NCI-H1436 treated with DMSO at 0.1 percent for 48 hours (cell line): Measurements from ENCODE around the gene RNASEH2A.
"Not testable (repeated sequence)": the region's sequence is repeated elsewhere in the genome, so short reads cannot be mapped to it uniquely, and the experiment has no call there.

Experiments
- DNase-seq: peaks from one replicate; lab custom pipeline; 2025; lab: John Stamatoyannopoulos, UW

Gene RNASEH2A

DNA sequence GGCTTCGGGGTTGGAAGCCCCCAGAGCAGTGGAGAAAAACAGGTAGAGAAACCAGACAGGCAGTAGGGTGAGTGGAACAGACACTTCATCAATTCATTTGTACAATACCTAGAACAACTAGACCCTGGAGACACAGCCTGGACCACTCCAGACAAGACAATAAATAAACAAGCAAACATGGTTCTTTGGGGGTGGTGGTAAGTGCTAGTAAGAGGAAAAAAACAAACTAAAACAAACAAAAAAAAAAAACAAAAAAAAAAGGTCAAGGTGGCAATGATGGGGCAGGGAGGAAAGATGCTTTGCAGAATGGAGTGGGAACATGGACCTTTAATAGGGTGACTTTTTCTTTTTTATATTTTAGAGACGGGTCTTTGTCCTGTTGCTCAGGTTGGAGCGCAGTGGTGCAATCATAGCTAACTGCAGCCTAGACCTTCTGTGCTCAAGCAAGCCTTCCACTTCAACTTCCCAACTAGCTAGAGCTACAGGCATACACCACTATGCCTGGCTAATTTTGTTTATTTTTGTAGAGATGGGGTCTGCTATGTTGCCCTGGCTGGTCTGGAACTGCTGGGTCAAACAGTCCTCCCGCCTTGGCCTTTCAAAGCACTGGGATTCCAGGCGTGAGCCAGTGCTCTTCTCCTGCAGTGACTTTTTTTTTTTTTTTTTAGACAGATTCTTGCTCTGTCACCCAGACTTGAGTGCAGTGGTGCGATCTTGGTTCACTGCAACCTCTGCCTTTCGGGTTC, 12.0 kb upstream of the RNASEH2A start:
- no peak for DNase-seq

- no peak for DNase-seq
Observed at GRCh38 chr19:12794971-12795381, 11.4 kb upstream of the RNASEH2A start.

- no peak for DNase-seq
Observed at GRCh38 chr19:12796146-12797071, 10.0 kb upstream of the RNASEH2A start.

GRCh38 chr19:12797141-12797587, 9.2 kb upstream of the RNASEH2A start:
- no peak for DNase-seq

DNA sequence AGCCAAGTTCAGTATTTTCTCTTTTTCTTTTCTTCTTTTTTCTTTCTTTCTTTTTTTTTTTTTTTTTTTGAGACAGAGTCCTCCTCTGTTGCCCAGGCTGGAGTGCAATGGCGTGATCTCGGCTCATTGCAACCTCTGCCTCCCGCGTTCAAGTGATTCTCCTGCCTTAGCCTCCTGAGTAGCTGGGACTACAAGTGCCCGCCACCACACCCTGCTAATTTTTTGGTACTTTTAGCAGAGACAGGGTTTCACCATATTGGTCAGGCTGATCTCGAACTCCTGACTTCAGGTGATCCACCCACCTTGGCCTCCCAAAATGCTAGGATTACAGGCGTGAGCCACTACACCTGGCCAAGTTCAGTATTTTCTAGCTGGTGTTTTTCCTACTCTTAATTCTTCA, 8.8 kb upstream of the RNASEH2A start:
- DNase-seq = not testable (repeated sequence)

DNA sequence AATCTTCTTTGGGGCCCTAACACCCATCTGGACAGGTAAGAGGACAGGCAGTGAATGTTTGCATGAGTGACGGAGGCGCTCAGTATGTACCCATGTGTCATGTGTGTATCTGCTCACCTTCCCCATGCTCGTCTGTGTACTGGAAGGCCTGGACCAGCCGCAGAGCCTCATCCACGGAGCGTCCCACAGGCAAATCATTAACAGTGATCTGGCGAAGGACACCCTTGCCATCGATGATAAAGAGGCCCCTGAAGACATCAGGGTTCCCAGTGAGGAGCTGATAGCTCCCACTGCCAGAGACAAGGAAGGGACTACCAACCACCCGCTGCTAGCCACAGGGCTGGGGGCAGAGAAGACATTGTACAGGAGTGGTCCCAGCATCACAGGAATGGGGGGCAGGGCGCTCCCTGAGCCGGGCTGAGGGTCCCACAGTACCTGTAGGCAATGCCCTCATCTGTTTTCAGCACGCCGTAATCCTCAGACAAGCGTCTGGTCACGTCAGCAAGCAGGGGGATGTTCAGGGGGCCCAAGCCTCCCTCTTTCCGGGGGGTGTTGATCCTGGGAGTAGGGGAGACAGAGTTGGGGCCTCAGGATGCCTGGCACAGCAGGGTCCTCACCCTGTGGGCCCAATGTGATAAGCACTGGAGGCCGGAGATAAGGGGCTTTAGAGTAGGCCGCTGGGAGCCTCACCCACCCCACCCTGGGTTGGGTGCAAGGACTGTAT, 6.5 kb upstream of the RNASEH2A start:
- no peak for DNase-seq

- no peak for DNase-seq
Observed at GRCh38 chr19:12800466-12800770, 6.0 kb upstream of the RNASEH2A start.

- DNase-seq = no peak
Observed at GRCh38 chr19:12800923-12801465, 5.4 kb upstream of the RNASEH2A start.

- DNase-seq = no peak
Observed at GRCh38 chr19:12801466-12802266, 4.7 kb upstream of the RNASEH2A start, which contains the start of the genes PRDX2 and THSD8. Gene PRDX2 (minus strand): TSS chr19:12801800. CDS start chr19:12801261, 539 bp downstream. Gene THSD8 (plus strand): TSS chr19:12802069. CDS start chr19:12802072, 3 bp downstream.

DNA sequence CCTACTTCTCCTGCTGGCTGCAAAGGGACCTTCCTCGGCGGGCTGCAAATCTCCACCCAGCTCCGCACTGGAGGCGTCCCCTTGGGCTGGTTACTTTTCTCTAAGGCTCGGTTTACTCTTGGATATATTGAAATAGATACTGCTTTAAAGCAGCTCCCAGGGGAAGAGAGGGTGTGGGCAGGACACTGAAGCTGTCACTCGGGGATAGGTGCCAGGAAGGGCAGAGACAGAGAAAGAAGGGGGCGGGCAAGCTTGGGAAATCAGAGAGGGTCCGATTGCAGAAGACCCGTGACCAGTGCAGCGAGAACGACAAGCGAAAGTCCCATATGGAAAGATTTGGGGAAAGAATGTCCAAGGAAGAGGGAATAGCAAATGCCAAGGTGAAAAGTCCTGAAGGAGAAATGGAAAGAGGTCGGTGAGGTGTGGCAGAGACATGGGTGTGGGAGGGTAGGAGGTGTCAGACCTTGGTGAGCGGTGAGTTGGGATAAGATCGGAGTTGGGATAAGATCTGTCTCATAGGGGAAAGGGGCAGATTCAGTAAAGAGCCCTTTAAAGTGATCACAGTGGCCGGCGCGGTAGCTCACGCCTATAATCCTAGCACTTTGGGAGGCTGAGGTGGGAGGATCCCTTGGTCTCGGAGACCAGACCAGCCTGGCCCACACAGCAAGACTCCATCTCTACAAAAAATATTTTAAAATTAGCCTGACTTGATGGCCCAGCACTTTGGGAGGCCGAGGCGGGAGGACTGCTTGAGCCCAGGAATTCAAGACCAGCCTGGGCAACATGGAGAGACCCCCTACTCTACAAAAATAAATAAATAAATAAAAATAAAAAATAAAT, 3.9 kb upstream of the RNASEH2A start:
- DNase-seq = no peak

GRCh38 chr19:12804051-12804450, 2.3 kb upstream of the RNASEH2A start:
- DNase-seq = no peak

- DNase-seq = no peak
Observed at GRCh38 chr19:12815088-12815487, 8.7 kb downstream of the RNASEH2A start.

DNA sequence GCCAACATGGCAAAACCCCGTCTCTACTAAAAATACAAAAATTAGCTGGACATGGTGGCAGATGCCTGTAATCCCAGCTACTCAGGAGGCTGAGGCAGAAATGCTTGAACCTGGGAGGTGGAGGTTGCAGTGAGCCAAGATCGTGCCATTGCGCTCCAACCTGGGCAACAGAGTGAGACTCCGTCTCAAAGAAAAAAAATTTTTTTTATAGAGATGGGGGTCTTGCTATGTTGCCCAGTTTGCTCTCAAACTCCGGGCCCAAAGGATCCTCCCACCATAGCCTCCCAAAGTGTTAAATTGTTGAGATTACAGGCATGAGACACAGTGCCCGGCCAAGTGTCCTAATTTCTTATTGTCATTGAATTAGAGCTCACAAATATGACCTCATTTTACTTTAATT, 10.8 kb downstream of the RNASEH2A start:
- DNase-seq = not testable (repeated sequence)

GRCh38 chr19:12817810-12818209, 11.4 kb downstream of the RNASEH2A start:
- DNase-seq = not testable (repeated sequence)

DNA sequence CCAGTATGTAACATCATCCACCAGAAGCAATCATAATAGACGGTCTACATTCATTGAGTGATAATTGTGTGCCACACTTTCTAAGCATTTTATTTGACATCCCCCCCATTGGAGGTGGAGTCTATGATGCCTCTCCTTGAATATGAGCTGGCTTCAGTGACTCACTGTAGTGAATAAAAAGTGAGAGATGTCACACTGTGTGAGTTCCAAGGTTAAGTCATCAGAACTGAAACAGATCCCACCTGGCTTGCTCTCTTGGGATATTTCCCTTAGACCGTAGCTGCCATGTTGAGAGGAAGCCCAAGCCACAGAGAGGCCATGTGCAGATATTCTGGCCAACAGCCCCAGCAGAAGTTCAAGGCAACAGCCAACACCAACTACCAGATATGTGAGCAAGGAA, 15.4 kb downstream of the RNASEH2A start:
- DNase-seq = no peak

DNA sequence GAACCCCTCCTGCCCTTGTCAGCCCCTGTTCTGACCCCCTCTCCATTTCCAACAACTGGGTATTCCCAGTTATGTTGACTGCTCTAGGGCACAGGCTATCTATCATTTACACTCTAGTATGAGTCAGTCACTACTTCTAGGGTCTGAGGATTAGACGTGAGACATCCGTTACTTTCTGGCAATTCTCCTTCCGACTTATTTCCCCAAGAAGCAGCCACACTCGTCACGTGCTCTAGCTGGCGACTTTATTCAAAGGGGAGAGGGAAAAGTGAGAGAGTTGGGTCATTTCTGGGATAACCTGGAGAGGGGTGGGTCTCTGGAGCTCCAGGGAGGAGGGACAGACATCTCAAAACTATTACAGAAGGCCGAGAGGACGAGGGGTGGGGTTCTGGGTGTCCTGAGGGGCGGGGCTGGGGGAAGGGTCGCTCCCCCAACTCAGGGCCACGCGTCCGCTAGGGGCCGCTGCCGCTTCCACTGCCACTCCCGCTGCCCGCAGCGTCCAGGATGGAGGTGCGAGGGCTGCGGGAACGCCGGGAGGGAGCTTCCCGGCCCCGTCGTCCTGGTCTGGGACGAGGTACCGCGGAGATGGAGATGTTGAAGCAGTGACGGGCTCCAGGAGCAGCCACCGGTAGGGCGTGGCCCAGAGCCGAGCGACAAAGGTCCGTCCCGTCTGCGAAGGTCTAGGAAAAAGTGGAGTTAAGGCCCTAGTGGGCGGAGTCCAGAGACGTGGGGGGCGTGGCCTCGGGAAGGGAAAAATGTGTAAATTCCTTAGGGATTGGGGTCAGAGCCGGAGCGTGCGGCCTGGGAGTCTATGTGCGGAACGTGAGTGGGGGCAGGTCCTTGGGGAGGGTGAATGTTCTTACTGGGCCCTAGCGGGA, 19.1 kb downstream of the RNASEH2A start:
- no peak for DNase-seq

- peak; percentile 55 for DNase-seq
Observed at GRCh38 chr19:12828494-12828893, 22.1 kb downstream of the RNASEH2A start.

GRCh38 chr19:12833418-12833737, 27.0 kb downstream of the RNASEH2A start:
- peak; percentile 45 for DNase-seq
